ENCODE results near the gene ITGAX.

Gene ITGAX

DNA sequence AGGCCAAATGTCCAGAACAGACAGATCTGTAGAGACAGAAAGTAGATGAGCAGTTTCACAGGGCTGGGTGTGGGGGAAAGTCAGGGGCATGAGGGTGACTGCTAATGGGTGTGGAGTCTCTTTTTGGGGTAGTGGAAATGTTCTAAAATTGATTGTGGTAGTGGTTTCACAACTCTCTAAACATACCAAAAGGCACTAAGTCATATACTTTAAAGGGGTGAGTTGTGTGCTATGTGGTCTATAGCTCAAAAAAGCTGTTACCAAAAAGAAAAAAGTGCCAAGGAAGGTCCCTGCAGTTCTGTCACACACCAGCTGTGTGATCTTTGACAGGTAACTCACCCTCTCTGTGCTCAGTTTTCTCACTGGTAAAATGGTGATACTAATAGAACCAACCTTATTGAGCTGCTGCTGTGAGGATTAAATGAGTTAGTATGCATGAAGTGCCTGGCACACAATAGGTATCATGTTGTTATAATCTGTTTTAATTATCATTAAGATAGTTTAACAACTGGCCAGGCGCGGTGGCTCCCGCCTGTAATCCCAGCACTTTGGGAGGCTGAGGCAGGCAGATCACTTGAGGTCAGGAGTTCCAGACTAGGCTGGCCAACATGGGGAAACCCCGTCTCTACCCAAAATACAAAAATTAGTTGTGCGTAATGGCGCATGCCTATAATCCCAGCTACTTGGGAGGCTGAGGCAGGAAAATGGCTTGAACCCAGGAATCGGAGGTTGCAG is 10.3 kb downstream of the ITGAX start:
- TF ChIP-seq, protein P1, sequence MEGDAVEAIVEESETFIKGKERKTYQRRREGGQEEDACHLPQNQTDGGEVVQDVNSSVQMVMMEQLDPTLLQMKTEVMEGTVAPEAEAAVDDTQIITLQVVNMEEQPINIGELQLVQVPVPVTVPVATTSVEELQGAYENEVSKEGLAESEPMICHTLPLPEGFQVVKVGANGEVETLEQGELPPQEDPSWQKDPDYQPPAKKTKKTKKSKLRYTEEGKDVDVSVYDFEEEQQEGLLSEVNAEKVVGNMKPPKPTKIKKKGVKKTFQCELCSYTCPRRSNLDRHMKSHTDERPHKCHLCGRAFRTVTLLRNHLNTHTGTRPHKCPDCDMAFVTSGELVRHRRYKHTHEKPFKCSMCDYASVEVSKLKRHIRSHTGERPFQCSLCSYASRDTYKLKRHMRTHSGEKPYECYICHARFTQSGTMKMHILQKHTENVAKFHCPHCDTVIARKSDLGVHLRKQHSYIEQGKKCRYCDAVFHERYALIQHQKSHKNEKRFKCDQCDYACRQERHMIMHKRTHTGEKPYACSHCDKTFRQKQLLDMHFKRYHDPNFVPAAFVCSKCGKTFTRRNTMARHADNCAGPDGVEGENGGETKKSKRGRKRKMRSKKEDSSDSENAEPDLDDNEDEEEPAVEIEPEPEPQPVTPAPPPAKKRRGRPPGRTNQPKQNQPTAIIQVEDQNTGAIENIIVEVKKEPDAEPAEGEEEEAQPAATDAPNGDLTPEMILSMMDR (conservative IDR thresholded peaks at IDR 0.05; ENCODE audit: low read length) = no peak
- DNase-seq (ENCODE audit: low read depth) = no peak
- no peak overlapping the region for H3K4me3 ChIP-seq (ENCODE audit: low read length)

DNA sequence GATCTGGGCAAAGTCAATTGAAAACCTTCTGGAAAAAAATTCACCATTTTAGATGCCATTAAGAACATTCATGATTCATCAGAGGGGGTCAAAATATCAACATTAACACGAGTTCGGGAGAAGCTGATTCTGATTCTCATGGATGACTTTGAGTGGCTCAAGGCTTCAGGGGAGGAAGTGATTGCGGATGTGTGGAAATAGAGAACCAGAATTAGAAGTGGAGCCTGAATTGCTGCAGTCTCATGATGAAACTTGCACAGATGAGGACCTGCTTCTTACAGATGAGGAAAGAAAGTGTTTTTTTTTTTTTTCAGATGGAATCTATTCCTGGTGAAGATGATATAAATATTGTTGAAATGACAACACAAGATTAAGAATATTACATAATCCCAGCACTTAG is 12.9 kb downstream of the ITGAX start:
- TF ChIP-seq, protein P1 (conservative IDR thresholded peaks at IDR 0.05; ENCODE audit: low read length) = no peak
- DNase-seq (ENCODE audit: low read depth) = no peak
- no peak overlapping the region for H3K4me3 ChIP-seq (ENCODE audit: low read length)

DNA sequence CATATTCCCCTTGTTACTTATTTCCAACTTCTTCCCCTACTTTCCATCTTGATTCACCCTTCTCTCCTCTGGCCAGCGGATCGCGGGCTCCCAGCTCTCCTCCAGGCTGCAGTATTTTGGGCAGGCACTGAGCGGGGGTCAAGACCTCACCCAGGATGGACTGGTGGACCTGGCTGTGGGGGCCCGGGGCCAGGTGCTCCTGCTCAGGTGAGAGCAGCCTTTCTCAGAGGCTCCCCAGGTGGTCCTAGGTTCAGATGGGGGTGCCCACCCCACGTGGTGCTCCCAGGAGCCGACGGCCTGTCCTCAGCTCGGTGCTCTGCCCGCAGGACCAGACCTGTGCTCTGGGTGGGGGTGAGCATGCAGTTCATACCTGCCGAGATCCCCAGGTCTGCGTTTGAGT is 16.0 kb downstream of the ITGAX start:
- H3K4me3 ChIP-seq (ENCODE audit: low read length) = no peak overlapping the region
- no peak for DNase-seq (ENCODE audit: low read depth)
- TF ChIP-seq, protein P1 (conservative IDR thresholded peaks at IDR 0.05; ENCODE audit: low read length) = no peak

DNA sequence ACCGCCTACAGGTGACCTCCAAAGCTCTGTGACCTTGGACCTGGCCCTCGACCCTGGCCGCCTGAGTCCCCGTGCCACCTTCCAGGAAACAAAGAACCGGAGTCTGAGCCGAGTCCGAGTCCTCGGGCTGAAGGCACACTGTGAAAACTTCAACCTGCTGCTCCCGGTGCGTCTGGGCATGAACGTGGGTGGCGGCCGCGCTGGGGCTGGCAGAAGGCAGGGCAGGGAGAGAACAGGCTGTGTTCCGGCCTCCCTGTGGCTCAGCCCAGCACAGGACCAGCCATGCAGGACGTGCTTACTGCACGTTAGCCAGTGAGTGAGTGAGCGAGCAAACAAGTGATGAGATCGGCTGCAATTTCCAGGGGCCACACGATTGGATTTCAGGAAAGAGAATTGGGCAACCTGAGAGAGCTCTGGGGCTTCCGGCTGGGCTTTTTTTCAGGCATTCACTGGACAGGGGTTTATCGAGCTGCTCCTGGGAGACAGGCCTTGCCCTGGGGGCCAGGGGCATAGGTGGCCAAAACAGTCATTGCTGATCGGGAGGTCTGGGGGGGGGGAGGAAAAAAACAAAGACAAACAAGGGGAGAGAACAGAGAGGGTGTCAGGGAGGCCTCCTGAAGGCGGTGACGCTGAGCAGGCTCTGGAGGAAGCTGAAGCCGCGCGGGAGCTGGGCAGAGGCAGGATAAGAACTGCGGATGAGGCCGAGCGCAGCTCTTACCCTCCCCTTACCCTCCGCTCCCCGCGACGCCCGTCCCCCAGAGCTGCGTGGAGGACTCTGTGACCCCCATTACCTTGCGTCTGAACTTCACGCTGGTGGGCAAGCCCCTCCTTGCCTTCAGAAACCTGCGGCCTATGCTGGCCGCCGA is 16.9 kb downstream of the ITGAX start:
- DNase-seq (ENCODE audit: low read depth) = no peak
- TF ChIP-seq, protein P1 (conservative IDR thresholded peaks at IDR 0.05; ENCODE audit: low read length) = no peak
- H3K4me3 ChIP-seq (ENCODE audit: low read length) = no peak overlapping the region

DNA sequence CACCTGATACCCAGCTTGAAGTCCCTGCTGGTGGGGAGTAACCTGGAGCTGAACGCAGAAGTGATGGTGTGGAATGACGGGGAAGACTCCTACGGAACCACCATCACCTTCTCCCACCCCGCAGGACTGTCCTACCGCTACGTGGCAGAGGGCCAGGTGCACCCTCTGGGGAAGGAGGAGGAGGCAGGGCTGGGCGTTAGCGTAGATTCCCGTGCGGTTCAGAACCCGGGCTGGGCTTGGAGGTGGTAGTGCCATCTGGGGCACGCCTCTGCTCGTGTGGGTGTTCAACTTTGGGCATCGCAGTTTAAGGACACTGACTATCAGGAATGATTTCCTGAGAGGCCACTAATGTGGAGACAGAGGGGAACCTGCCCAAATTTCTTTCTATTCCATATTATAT is 18.3 kb downstream of the ITGAX start:
- no peak overlapping the region for H3K4me3 ChIP-seq (ENCODE audit: low read length)
- TF ChIP-seq, protein P1 (conservative IDR thresholded peaks at IDR 0.05; ENCODE audit: low read length) = no peak
- no peak for DNase-seq (ENCODE audit: low read depth)

DNA sequence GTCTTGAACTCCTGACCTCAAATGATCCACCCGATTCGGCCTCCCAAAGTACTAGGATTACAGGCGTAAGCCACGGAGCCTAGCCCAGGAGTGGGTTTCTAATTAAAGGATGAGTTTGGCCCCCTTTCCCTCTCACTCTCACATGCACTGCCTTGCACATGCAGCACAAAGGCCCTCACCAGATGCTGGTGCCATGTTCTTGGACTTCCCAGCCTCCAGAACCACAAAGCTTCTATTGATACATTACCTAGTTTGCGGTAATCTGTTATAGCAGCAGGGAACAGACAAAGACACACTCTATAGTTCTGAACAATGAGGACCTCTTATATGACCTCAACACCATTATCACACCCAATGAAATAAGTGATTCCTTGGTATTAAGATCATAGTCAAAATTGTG is 20.3 kb downstream of the ITGAX start:
- DNase-seq (ENCODE audit: low read depth) = no peak
- TF ChIP-seq, protein P1 (conservative IDR thresholded peaks at IDR 0.05; ENCODE audit: low read length) = no peak

DNA sequence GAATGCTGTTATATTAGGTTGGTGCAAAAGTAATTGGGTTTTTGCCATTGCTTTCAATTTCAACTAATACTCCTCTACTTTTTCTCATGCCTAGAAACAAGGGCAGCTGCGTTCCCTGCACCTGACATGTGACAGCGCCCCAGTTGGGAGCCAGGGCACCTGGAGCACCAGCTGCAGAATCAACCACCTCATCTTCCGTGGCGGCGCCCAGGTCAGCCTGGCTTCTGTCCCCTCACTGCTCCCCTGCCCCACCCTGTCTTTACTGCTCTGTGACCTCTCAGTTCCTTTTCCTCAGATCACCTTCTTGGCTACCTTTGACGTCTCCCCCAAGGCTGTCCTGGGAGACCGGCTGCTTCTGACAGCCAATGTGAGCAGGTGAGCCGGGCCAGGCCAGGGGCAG is 21.7 kb downstream of the ITGAX start:
- H3K4me3 ChIP-seq (ENCODE audit: low read length) = no peak overlapping the region
- no peak for DNase-seq (ENCODE audit: low read depth)
- TF ChIP-seq, protein P1 (conservative IDR thresholded peaks at IDR 0.05; ENCODE audit: low read length) = no peak

More for the DNA sequence above, 20.3 kb downstream of the ITGAX start:
- no peak overlapping the region for H3K4me3 ChIP-seq (ENCODE audit: low read length)

Data from AG10803 (cell line).